Cardiac muscle cell (in vitro differentiated cells and primary cell): ENCODE results near the gene MYBBP1A. TPM values are rescaled to one million over a fixed set of nuclear protein-coding genes. Genes with fewer than 3 reads are reported as not detected.

Experiments
- DNase-seq, 2 donors: peaks; one replicate each; pipeline versions ENCODE4 v3.0.0 to v3.0.0-alpha.2; 2010 to 2017; ENCODE audit warnings: low read depth in 1 of 2, low spot score in 1 of 2
- H3K27ac ChIP-seq: fragments of 200-600 bp; sonication (generic); 2 replicates; pipeline ENCODE4 v1.5.1; 2016
- H3K27me3 ChIP-seq: fragments of 200-600 bp; sonication (generic); 2 replicates; pipeline ENCODE4 v1.6.0; 2016; ENCODE audit warnings: control low read depth
- H3K36me3 ChIP-seq: fragments of 200-600 bp; sonication (generic); 2 replicates; pipeline ENCODE4 v1.5.1; 2016; ENCODE audit warnings: control low read depth
- H3K4me1 ChIP-seq: fragments of 200-600 bp; sonication (generic); 2 replicates; pipeline ENCODE4 v1.8.1; 2017; ENCODE audit warnings: low read depth, mild to moderate bottlenecking, mixed run types
- H3K4me3 ChIP-seq: fragments of 200-600 bp; sonication (generic); 2 replicates; pipeline ENCODE4 v1.5.1; 2016; ENCODE audit warnings: mild to moderate bottlenecking
- H3K9me3 ChIP-seq: fragments of 200-600 bp; sonication (generic); 2 replicates; pipeline ENCODE4 v1.5.1; 2017; ENCODE audit warnings: low read depth, mild to moderate bottlenecking, control low read depth
- polyA plus RNA-seq: library from polyadenylated mRNA; unstranded; fragments of >200 nt; fragmentation: Nextera tagmentation; extraction: Ambion mirVana; gene quantifications from 2 replicates; pipeline ENCODE4 v1.2.1, GENCODE V29; 2016
- total RNA-seq: library from RNA; depleted of rRNA; stranded (reverse); fragments of >200 nt; gene quantifications from 2 replicates; pipeline ENCODE4 v1.2.3, GENCODE V29; 2016
- TF ChIP-seq, protein P1 (sequence below): IDR thresholded peaks from 2 replicates; pipeline ENCODE4 v1.5.1; 2012; ENCODE audit warnings: low read depth, mild to moderate bottlenecking, low read length

MYBBP1A gene
- total and polyA plus RNA-seq, 2 experiments from 2014 or later = 51.5 to 57.1 TPM

DNA sequence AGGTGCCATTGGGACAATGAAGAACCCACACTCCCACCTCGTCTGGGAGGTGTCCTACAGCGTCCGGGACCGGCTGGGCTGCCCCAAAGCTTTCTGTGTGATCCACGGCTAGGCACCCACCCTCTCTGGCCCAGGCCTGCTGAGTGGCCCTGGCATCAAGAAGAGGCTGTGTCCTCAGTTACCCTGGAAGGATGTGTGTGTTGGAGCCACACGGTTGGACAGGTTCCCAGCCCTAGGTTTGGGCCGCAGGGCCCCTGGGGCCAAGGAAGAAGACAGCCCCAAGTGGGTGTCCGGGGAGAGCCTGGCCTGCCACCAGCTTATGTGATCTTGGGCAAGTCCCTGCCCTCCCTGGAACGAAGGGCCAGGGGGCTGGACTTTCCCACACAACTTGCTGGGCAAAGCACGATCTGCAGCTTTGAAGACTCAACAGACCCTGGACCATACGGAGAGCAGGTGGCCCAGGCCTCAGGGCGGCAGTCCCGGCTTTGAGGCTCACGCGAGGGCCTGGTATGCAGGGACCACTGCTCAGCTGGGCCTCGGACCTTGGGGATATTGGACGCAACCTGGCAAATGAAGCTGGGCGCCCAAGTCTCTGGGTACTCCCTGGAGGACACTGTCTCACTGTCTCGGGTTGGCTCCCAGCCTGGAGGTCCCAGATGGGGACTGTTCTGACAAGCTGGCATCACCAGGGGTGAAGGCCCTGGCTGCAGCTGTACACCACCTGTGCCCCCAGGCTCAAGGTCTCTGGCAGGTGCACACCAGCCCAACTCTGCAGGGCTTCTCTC is 17.5 kb downstream of the MYBBP1A start:
- peaks cover 11% of the 10 kb centered on the region for H3K36me3 ChIP-seq
- H3K27ac ChIP-seq = no peak overlapping the region
- no peaks in the 10 kb centered on the region for H3K27me3 ChIP-seq
- H3K4me1 ChIP-seq = peaks cover 13% of the 10 kb centered on the region
- no peaks in the 10 kb centered on the region for H3K9me3 ChIP-seq
- no peak for DNase-seq
- TF ChIP-seq, protein P1, sequence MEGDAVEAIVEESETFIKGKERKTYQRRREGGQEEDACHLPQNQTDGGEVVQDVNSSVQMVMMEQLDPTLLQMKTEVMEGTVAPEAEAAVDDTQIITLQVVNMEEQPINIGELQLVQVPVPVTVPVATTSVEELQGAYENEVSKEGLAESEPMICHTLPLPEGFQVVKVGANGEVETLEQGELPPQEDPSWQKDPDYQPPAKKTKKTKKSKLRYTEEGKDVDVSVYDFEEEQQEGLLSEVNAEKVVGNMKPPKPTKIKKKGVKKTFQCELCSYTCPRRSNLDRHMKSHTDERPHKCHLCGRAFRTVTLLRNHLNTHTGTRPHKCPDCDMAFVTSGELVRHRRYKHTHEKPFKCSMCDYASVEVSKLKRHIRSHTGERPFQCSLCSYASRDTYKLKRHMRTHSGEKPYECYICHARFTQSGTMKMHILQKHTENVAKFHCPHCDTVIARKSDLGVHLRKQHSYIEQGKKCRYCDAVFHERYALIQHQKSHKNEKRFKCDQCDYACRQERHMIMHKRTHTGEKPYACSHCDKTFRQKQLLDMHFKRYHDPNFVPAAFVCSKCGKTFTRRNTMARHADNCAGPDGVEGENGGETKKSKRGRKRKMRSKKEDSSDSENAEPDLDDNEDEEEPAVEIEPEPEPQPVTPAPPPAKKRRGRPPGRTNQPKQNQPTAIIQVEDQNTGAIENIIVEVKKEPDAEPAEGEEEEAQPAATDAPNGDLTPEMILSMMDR = no peak
- no peak overlapping the region for H3K4me3 ChIP-seq

DNA sequence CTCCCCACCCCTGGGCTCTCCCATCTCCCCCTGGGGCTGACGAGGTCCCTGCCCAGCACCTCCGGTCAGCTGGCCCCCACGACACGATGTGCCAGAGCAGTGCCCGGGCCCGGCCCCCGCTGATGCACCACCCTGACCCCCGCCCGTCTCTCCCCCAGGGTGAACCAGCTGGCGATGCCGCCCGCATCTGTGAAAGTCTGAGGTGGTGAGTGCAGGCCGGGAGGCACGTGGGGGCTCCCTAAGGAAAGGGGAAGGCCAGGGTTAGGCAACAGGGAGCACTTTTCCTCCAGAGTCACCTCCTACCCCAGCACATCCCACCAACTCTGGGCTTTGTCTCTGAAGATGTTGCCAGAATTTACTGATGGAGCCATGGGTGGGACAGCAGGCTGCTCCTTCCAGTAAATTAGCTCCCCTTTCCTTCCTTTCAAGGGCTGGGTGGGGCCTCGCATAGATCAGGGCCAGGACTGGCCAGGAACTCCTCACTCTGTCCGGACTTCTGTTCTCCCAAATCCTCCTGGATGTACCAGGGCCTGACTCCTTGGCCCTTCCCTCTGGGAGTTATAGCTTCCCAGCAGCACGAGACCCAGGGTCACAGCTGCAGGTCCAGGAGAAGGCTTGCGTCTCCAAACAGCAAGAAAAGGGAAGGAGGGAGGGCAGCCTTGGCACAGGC is 18.3 kb downstream of the MYBBP1A start:
- Histone ChIP-seq H3K27ac (no peak overlapping the region), H3K4me3 (no peak overlapping the region), H3K36me3 (peaks cover 11% of the 10 kb centered on the region), H3K4me1 (peaks cover 13% of the 10 kb centered on the region), H3K27me3 (no peaks in the 10 kb centered on the region), H3K9me3 (no peaks in the 10 kb centered on the region)
- TF ChIP-seq, protein P1 = no peak
- DNase-seq = peak in 1 of 2 donors; percentile 71

DNA sequence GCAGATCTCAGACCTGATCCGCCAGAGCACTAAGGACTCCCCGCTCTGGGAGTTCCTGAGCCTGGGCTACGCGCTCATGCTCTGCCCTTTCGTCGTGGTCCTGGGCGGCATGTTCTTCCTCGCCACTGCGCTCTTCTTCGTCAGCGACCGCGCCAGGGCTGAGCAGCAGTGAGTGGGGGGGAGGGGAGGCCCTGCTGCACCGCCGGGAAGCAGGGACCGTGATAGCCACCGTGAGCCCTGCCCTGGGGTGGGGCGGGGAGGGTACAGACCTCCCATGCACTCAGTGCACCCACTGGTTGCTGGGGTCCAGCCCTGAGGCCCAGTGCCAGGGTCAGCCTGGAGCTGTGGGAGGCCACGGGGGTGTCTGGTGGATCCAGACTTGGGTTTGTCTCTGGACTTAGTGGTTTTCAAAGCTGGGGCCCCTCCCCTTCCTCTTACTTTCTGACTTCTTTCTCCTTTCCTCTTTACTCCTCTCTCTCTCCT is 18.9 kb downstream of the MYBBP1A start:
- no peaks in the 10 kb centered on the region for H3K9me3 ChIP-seq
- H3K27me3 ChIP-seq = no peaks in the 10 kb centered on the region
- H3K27ac ChIP-seq = no peak overlapping the region
- peak; percentile 40 to 49 for DNase-seq
- no peak overlapping the region for H3K4me3 ChIP-seq
- H3K36me3 ChIP-seq = peaks cover 10% of the 10 kb centered on the region
- TF ChIP-seq, protein P1 = no peak
- H3K4me1 ChIP-seq = peaks cover 13% of the 10 kb centered on the region

DNA sequence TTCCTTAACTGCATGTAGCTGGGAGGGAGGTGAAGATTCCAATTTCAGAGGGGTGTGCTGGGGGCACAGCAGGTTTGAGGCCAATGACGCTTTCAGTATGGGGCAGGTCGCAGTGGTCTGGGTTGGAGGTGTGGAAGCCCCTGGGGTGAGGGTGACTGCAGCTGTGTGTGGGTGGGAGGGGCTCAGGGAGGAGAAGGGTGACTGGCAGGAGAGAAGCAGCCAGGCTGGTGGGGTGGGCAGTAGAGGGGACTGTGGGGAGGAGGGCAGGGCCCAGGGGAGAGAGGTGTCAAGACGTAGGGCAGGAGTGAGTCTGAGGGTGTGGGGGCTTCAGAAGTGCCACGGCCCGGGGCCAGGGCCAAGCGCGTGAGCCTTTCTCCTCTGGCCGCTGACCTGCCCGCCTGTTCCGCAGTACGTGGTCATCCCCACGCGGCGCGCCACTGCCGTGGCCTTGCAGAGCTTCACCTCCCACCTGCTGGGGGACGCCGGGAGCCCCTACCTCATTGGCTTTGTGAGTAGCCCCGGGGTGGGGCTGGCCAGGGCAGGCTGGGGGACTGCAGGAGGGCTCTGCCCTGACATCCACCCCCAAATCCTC is 19.4 kb downstream of the MYBBP1A start:
- no peaks in the 10 kb centered on the region for H3K27me3 ChIP-seq
- H3K27ac ChIP-seq = no peak overlapping the region
- DNase-seq = no peak
- TF ChIP-seq, protein P1 = no peak
- no peaks in the 10 kb centered on the region for H3K9me3 ChIP-seq
- peaks cover 13% of the 10 kb centered on the region for H3K4me1 ChIP-seq
- peaks cover 9% of the 10 kb centered on the region for H3K36me3 ChIP-seq
- no peak overlapping the region for H3K4me3 ChIP-seq

DNA sequence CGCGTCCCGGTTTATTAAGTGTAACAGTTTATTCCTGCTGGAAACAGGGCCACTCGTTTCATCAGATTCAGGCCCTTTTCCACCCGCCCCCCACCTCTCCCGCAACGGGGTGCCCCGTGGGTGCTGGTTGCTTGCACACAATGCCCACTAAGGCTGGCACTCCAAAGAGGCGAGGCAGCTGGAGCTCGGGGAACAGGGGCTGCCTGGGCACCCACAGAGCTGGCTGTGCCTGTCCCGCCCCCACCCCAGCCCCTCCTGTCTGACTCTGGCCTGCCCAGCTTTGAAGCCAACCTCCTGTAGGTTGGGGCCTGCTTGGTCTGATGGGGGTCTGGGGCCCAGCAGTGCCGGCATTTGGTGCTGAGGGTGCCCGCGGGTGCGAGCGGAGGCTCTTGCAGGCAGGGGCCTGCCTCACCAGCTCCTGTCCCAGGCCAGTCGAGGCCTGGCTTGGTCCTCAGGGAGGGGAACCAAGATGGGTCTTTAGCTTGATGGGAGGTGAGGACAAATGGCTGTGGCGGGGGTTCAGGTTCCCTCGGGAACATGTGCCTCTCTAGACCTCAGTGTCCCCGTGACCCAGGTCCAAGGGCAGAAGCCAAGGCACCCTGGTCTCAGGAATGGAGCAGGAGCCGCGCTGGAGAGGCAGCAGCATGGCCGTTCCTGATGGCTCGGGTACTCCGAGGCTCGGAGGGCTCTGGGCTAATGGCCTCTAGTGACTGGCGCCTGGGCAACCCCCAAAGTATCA is 20.1 kb downstream of the MYBBP1A start:
- Histone ChIP-seq H3K36me3 (peaks cover 9% of the 10 kb centered on the region), H3K4me3 (no peak overlapping the region), H3K27me3 (no peaks in the 10 kb centered on the region), H3K9me3 (no peaks in the 10 kb centered on the region), H3K27ac (no peak overlapping the region), H3K4me1 (peaks cover 13% of the 10 kb centered on the region)
- DNase-seq = no peak
- TF ChIP-seq, protein P1 = no peak
